Stimulated activated CD4-positive, alpha-beta T cell treated with anti-CD3 and anti-CD28 coated beads, Interleukin-12 subunit alpha, Interleukin-12 subunit beta, amount 100 ng/mL, for 4 hours (primary cell): ENCODE results near the gene ADIG.

Source experiments
- DNase-seq: peaks from one replicate; pipeline ENCODE4 v3.0.0-alpha.2; 2020

The ADIG gene

DNA sequence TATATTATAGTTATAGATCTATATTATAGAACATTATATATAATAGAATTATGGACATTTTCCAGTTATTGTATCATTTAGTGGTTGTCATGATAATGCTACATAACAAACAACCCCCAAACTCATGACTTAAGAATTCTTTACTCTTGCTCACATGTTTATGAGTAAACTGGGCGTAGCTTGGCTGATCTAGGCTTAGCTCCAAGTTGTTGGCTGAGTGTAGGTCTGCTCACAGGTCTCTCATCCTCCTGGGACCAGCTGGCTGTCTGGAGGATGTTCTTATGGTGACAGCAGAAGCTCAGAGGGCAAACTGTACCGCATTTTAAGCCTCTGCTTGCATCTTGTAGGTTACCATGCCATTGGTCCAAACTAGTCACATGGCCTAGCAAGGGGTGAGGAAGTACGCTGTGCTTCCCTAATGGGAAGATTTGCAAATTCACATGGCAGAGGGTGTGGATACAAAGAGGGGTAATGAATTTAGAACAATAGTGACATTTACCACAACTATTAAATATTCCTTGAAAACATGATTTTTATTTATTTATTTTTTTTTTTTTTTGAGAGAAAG lies 54.8 kb downstream of the ADIG start:
- no peak for DNase-seq
